GM12873 (cell line): ENCODE measurements around the gene NUMA1.

ENCODE experiments used
- CTCF ChIP-seq: IDR thresholded peaks from 2 replicates; pipeline ENCODE4 v1.5.1; 2012; ENCODE audit warnings: low read depth, mild to moderate bottlenecking, moderate library complexity, low read length, control low read depth; ENCODE audit not compliant: insufficient read depth; ENCODE audit errors: missing control alignments

NUMA1 gene

GRCh38 chr11:72075109-72075508 is 5.2 kb downstream of the NUMA1 start:
- peak; percentile 46 for TF ChIP-seq CTCF

- no peak for TF ChIP-seq CTCF
These were observed 8.0 kb downstream of the NUMA1 start for GRCh38 chr11:72072348-72072747.

- no peak for TF ChIP-seq CTCF
These were observed 9.9 kb downstream of the NUMA1 start for GRCh38 chr11:72070491-72070890.

GRCh38 chr11:72069787-72070251 is 10.5 kb downstream of the NUMA1 start:
- TF ChIP-seq CTCF, result peak; percentile 2

- no peak for TF ChIP-seq CTCF
These were observed 11.1 kb downstream of the NUMA1 start for GRCh38 chr11:72069200-72069599.

- no peak for TF ChIP-seq CTCF
These were observed 12.7 kb downstream of the NUMA1 start for GRCh38 chr11:72067676-72068075.

GRCh38 chr11:72067266-72067665 is 13.1 kb downstream of the NUMA1 start:
- TF ChIP-seq CTCF, result no peak
